Measurements from ENCODE around the gene PC.

DNA sequence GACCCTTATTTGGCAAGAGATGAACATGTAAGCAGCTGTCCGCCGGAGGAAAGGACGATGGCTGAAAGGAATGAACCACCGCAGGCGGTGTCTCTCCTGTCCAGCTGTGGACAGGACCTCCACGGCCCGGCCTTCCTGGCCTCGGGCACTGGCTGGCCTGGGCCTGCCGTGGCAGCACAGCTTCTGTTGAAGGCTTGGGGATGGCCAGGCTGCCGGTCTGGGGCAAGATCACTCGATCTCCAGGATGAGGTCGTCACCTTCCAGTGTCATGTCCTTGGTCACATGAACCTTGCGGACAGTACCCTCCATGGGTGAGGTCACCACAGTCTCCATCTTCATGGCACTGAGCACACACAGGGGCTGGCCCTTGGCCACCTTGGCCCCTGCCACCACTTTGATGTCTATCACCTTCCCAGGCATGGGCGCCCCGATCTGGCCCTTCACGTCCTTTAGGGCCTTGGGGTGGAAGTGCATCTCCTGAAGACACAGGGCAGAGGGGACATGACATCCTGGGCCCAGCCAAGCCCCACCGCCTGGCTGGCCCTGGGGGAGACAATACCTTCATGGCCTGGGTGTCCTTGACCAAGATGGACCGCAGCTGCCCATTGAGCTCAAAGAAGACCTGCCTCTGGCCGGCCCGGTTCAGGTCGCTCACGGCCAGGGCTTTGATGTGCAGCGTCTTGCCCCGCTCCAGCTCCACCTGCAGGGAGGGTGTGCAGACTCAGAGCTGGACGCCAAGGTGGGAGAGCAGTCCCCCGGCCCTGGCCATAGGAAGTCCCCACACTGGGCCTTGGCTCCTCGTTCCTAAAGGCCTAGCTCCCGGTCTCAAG, 109.3 kb downstream of the PC start:
- TF ChIP-seq POLR2AphosphoS5 (IDR thresholded peaks at IDR 0.05; ENCODE audit: low read depth, low read length) (no peak), POU2F2 (IDR thresholded peaks at IDR 0.05; ENCODE audit: low read depth, low read length) (no peak)

All from GM12891 (cell line).